ENCODE results near the gene LMBRD2.

- no peak for TF ChIP-seq CTCF (IDR thresholded peaks at IDR 0.05; ENCODE audit: borderline replicate concordance, extremely low read depth, low read length, poor library complexity, severe bottlenecking)
- no peak for TF ChIP-seq EZH2 (IDR thresholded peaks at IDR 0.05; ENCODE audit: borderline replicate concordance, low read depth, low read length, severe bottlenecking)
Measured at GRCh38 chr5:36175043-36175442, 23.4 kb upstream of the LMBRD2 start.

Measured in DND-41 (cell line).